ENCODE measurements around the gene MAN2A2.

Gene MAN2A2

DNA sequence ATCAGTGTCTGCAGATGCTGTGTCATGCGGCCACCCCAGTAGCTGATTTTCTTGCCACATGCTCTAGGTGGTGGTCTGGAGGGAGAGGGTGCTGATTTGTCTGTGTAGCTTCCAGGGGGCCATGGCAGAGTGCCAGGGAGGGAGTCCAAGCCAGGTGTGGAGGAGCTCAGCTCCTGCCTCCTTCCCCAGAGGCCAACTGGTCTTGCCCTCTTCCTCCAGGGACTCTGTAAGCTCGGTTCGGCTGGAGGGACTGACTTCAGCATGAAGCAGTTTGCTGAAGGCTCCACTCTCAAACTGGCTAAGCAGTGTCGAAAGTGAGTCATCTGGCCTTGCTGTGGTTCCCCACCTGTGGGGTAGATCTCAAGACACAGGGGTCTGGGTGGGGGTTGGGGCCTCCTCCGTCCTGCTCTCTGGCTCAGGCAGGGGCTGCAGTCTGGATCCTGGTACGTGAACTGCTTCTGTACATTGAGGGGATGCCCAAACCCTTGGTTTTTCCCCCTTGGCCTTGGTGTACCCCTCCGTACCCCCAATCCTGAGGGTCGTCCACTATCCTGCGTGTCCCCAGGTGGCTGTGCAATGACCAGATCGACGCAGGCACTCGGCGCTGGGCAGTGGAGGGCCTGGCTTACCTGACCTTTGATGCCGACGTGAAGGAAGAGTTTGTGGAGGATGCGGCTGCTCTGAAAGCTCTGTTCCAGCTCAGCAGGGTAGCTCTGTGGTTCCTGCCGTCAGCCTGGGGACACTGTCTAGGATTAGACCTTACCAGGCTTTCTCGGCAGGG, 44.7 kb downstream of the MAN2A2 start:
- no peak for DNase-seq

DNA sequence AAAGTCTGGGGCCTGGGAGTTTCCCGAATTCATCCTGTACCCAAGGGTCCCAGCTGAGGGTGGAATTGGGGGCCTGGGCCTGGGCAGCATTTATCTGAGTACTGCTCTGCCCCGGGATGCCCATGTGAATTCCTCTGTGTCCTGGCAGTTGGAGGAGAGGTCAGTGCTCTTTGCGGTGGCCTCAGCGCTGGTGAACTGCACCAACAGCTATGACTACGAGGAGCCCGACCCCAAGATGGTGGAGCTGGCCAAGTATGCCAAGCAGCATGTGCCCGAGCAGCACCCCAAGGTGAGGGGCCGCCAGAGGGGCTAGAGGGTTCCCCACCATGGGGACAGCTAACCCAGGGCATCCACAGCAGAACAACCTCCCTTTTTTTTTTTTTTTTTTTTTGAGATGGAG, 45.4 kb downstream of the MAN2A2 start:
- DNase-seq: no peak

DNA sequence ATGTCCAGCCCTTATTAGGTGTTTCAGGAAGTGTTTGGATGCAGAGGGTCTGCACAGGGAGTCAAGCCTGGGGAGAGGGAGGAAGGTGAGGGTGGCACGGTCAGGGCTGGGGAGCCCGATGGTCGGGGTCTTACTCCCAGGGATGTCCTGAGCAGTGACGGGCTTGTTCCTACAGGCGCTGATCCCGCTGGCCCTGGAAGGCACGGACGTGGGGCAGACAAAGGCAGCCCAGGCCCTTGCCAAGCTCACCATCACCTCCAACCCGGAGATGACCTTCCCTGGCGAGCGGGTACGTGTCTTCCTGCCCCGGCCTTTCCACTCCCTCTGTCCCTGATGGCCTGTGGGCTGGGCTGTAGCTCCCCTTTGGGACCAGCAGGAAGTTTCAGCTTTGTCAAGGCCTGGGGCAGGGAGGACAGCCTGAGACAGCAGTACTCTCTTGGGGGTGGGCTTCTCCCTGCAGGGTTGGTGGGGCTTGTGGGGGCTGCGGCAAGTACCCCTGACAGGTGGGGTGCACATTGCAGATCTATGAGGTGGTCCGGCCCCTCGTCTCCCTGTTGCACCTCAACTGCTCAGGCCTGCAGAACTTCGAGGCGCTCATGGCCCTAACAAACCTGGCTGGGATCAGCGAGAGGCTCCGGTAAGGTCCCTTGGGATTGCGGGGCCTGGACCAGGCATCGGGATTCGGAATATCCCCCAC, 47.0 kb downstream of the MAN2A2 start:
- DNase-seq: no peak

GRCh38 chr15:90950676-90951075, 47.6 kb downstream of the MAN2A2 start:
- no peak for DNase-seq

GRCh38 chr15:90952901-90953677, 50.0 kb downstream of the MAN2A2 start:
- DNase-seq: no peak

DNA sequence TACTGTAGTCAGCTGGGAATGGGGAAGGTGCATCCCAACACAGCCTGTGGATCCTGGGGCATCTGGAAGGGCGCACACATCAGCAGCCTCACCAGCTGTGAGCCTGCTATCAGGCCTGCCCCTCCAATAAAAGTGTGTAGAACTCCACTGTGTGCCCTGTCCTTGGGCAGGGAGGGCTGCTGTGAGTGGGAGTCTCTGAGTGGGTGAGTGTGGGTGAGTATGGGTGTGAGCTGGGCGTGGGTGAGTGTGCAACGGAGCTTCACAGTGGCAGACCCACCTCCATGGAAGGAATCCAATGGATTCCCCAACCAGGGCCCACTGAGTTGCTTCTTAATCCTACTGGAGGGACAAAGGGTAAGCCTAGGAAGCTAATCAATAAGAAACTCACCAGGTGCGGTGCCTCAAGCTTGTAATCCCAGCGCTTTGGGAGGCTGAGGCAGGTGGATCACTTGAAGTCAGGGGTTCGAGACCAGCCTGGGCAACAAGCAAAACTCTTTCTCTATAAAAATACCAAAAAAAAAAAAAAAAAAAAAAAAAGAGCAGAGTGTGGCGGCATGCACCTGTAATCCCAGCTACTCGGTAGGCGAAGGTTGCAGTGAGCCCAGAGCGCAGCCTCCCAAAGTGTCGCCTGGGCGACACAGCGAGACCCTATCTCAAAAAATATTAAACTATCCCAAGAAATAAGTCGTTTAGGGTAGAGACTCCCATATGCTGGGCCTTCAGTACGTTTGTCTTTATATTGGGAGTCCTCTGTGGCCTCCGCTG, 51.0 kb downstream of the MAN2A2 start:
- no peak for DNase-seq

GRCh38 chr15:90954712-90955623, 51.9 kb downstream of the MAN2A2 start, which contains the start of gene RCCD1:
Gene RCCD1 (plus strand): TSS chr15:90954884. CDS start chr15:90956735, 1,851 bp downstream.
- DNase-seq: peak; percentile 81 to 82

GRCh38 chr15:90955624-90956273, 52.6 kb downstream of the MAN2A2 start:
- no peak for DNase-seq

- peak; percentile 47 to 48 for DNase-seq
Measured at GRCh38 chr15:90956274-90957030, 53.4 kb downstream of the MAN2A2 start.

DNA sequence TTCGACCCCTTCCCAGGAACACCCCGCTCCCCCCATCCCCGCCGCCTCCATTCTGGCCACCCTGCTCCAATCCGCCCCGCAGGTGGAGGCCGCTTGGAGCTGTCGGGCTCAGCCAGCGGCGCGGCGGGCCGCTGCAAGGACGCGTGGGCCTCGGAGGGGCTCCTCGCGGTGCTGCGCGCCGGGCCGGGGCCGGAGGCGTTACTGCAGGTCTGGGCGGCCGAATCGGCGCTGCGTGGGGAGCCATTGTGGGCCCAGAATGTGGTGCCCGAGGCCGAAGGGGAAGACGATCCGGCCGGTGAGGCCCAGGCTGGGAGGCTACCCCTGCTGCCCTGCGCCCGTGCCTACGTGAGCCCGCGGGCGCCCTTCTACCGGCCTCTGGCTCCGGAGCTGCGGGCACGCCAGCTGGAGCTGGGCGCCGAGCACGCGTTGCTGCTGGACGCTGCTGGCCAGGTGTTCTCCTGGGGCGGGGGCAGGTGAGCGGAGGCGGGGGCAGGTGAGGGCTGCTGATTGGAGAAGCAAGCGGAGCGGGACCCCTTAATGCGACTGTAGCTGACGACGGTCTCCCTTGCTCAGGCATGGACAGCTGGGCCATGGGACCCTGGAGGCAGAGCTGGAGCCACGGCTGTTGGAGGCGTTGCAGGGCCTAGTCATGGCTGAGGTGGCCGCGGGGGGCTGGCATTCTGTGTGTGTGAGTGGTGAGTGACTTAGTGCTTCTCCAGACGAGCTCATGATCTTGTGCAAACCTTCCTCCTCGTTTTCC, 54.1 kb downstream of the MAN2A2 start:
- DNase-seq: no peak

DNA sequence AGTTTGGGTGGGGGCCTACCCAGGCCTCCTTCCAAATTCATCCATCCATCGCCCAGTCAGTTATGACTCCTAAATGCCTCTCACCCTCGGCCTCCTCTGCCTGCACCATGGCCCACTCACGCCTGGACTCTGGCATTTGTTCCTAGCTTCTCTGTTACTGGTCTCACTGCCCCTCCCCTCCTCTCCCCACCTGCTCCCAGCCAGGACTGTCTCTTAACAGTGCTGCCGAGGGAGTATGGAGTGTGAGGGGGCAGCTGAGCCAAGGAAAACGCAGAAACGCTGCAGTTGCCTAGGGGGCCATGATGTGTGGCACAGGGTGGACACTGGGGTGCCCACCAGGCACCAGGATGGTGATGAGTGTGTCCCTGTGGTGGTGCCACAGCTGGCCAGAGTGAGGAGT, 54.7 kb downstream of the MAN2A2 start:
- DNase-seq: no peak

DNA sequence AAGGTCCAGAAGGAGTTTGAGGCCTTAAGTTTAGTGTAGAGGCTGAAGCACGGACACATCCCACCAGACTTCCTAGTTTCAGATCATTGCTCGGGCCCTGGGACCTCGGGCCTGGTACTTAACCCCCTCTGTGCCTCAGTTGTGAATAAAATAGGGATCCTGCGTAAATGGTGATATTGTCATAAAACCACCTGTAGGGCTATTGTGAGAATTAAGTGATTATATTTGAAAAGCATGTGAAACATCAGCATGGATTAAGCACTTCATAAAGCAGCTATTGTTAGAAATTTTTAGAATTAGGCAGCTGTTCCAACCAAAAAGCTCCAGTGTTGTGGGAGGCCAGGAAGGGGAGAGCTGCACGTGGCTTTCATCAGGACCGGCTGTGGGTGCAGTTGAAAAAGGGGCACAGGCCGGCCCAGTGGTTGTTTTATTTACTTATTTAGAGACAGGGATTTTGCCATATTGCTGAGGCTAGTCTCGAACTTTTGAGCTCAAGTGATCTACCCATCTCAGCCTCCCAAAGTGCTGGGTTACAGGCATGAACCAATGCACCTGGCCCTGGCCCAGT, 56.0 kb downstream of the MAN2A2 start:
- DNase-seq: no peak

- DNase-seq: no peak
Measured at GRCh38 chr15:90959894-90960293, 56.8 kb downstream of the MAN2A2 start.

DNA sequence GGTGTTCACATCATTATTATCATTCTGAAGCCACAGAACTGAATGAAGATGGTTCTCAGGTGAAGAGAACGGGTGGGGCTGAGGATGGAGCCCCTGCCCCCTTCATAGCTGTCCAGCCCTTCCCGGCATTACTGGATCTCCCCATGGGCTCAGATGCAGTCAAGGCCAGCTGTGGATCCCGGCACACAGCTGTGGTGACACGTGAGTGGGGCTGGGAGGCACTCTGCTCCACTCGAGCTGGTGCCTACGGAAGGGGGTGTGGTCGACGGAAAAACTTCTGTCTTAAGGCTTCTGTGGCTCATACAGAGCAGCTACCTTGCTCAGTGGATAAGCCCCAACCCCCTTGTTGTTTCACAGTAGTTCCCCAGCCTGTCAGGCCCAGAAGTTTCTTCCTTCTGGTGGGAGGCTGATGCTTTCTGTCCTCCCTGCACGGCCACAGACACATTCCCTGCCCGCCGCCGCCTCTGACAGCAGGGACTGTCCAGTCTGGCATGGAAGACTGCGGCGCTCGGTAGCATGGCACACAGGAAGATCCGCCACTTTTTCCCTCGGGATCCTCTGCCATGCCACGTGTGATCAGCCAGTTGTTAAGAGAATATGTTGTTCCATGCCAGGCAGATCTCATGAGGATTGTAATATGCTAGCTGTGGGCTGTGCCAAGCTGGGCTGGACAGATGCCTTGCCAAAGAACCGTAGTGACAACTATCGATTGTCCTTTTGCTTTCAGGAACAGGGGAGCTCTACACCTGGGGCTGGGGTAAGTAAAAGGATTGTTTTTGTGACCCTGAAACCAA, 57.4 kb downstream of the MAN2A2 start:
- no peak for DNase-seq

DNA sequence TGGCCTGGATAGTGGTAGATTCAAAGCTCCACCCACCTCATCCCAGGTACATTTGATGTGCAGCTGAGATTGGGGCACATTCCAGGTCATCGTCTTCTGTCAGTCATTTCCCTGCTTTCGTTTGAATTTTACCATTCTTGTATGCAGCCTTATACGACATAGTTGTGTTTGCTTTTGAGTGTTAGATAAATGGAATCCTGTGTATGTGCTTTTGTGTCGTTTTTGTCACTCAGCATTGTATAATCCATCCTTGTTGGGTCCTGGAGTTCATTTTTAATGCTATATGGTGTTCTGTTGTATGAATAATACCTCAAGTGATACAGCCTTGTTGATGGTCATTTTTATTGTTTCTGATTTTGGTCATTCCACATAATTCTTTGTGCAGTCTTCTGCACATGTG, 58.9 kb downstream of the MAN2A2 start:
- no peak for DNase-seq

- DNase-seq: no peak
Measured at GRCh38 chr15:90966262-90966661, 63.2 kb downstream of the MAN2A2 start.

DNA sequence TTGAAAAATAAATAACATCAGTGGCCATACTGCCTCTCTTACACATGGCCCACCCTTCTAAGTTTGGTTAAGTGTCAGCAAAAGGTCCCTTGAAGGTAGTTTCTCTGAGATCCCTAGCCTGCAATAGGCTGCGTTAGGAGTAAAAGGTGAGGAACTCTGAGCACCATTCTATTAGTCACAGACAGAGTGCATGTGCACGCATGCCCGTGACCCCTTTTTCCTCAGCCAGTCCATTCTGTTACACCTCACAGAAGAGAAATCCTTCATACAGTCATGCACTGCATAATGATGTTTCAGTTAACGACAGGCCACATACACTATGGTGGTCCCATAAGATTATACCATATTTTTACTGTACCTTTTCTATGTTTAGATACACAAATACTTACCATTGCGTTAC, 64.1 kb downstream of the MAN2A2 start:
- DNase-seq: no peak

DNA sequence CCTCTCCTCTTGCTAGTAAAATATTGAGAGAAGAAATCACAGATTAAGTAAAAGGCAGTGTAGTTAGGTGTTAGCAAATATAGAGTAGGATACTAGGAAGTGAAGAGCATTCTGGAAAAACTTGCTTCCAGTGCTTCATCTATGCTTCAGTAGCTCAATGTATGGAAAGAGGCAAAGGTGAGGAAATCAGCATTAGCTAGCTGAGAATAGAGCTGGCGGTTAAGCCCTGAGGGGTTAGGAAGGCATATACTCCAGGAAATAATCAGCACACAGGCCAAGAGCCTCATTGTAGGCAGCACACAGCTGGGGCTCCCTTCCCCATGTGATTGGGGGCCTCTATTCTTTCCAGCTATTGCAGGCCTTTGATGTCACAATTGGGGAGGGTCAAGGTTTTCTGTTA, 65.3 kb downstream of the MAN2A2 start:
- no peak for DNase-seq

Measured in activated CD4-positive, alpha-beta T cell treated with anti-CD3 and anti-CD28 coated beads, Interleukin-2, amount 50 U/mL, for 4 hours (primary cell).